K562 (cell line): ENCODE data around the gene XPR1. TPM values are rescaled to one million over a fixed set of nuclear protein-coding genes. Genes with fewer than 3 reads are reported as not detected.

Experiments
- ATAC-seq: fragments of 200-7000 bp; cut with Tn5 transposase; 3 replicates; pipeline ENCODE4 v1.9.1; 2020; ENCODE audit warnings: moderate library complexity
- BruUV-seq: library from RNA; stranded (reverse); fragments of 400-500 nt; replicated peaks from 2 replicates; lab custom pipeline; 2021; lab: Mats Ljungman, UMichigan
- CTCF ChIA-PET: fragments of 300-600 bp; formaldehyde crosslinking; extraction: SDS; loops from one replicate; lab custom pipeline; 2021; ENCODE audit warnings: low intra/inter-chr PET ratio; lab: Yijun Ruan, JAX
- POLR2A ChIA-PET: fragments of 300-600, 350-650 bp; sonication (Branson Sonifier 250); formaldehyde crosslinking; extraction: SDS; loops from one replicate; lab custom pipeline; 2021; ENCODE audit warnings: antibody characterized with exemption, inconsistent platforms; lab: Yijun Ruan, JAX
- DNase-seq, 4 experiments: peaks; one replicate each; pipeline versions ENCODE4 v3.0.0 to v3.0.0-alpha.2; 2011 to 2018; ENCODE audit warnings: low spot score in 3 of 4, mixed read lengths in 3 of 4; ENCODE audit errors: extremely low read depth in 1 of 4
- FAIRE-seq: peaks from 2 replicates; lab custom pipeline; 2011; peaks lifted over from hg19 to GRCh38; lab: Jason Lieb, UNC
- H2AFZ ChIP-seq: 2 replicates; pipeline ENCODE4 v1.6.0; 2011; ENCODE audit warnings: low read depth, low read length, control low read depth, inconsistent platforms
- H3K27ac ChIP-seq: fragments of 200-600 bp; 3 replicates; pipeline ENCODE4 v1.8.0; 2011; ENCODE audit warnings: low read depth, mild to moderate bottlenecking, control low read depth, inconsistent platforms, low read length, moderate library complexity, mixed read lengths; ENCODE audit errors: extremely low read depth
- H3K27me3 ChIP-seq, 2 experiments: fragments of 300-600 bp in 1 of 2; 2 replicates in 1 of 2; 3 replicates in 1 of 2; pipeline versions ENCODE4 v1.6.0 to v1.8.0; 2011; ENCODE audit warnings: inconsistent platforms in 2 of 2, low read length in 2 of 2, mild to moderate bottlenecking in 1 of 2, mixed read lengths in 1 of 2, moderate library complexity in 1 of 2; ENCODE audit not compliant: control insufficient read depth in 2 of 2, insufficient read depth in 2 of 2
- H3K36me3 ChIP-seq: fragments of 300-600 bp; 3 replicates; pipeline ENCODE4 v1.8.0; 2011; ENCODE audit warnings: mild to moderate bottlenecking, low read length, inconsistent platforms; ENCODE audit not compliant: control insufficient read depth, insufficient read depth
- H3K4me1 ChIP-seq, 2 experiments: fragments of 200-600 bp in 1 of 2; replicated peaks in 1 of 2; 2 replicates in 1 of 2; 3 replicates in 1 of 2; pipeline versions ENCODE4 v1.5.1 to v1.8.0; 2011; ENCODE audit warnings: inconsistent platforms in 2 of 2, low read length in 2 of 2, mild to moderate bottlenecking in 1 of 2, mixed read lengths in 1 of 2, moderate library complexity in 1 of 2; ENCODE audit not compliant: control insufficient read depth in 2 of 2, insufficient read depth in 2 of 2
- H3K4me2 ChIP-seq: 2 replicates; pipeline ENCODE4 v1.6.1; 2011; ENCODE audit warnings: low read length, control low read depth, inconsistent platforms, mixed read lengths; ENCODE audit not compliant: insufficient read depth
- H3K4me3 ChIP-seq: fragments of 200-600 bp; sonication (generic), shearing (Covaris generic); 2 replicates; pipeline ENCODE4 v1.5.1; 2016; ENCODE audit warnings: control low read depth, inconsistent platforms
- H3K79me2 ChIP-seq: fragments of 200-600 bp; 3 replicates; pipeline ENCODE4 v1.8.0; 2011; ENCODE audit warnings: low read length, inconsistent platforms; ENCODE audit not compliant: control insufficient read depth, insufficient read depth
- H3K9ac ChIP-seq, 2 experiments: 2 replicates each; pipeline versions ENCODE4 v1.6.0 to v1.6.1; 2011; ENCODE audit warnings: low read depth in 2 of 2, low read length in 2 of 2, control low read depth in 1 of 2, inconsistent platforms in 1 of 2, mild to moderate bottlenecking in 1 of 2, mixed read lengths in 1 of 2; ENCODE audit not compliant: insufficient read depth in 1 of 2
- H3K9me1 ChIP-seq: one replicate; pipeline ENCODE4 v1.6.0; 2011; ENCODE audit warnings: inconsistent platforms, mild to moderate bottlenecking, low read length, moderate library complexity; ENCODE audit not compliant: control insufficient read depth, insufficient read depth
- H3K9me3 ChIP-seq: replicated peaks from 2 replicates; pipeline ENCODE4 v1.5.1; 2011; ENCODE audit warnings: low read depth, low read length, inconsistent platforms; ENCODE audit not compliant: control insufficient read depth, insufficient read depth
- H4K20me1 ChIP-seq: replicated peaks from 2 replicates; pipeline ENCODE4 v1.6.1; 2011; ENCODE audit warnings: low read length, inconsistent platforms, mixed read lengths; ENCODE audit not compliant: control insufficient read depth, insufficient read depth
- EHMT2 ChIP-seq: fragments of 450-650 bp; IDR thresholded peaks from 2 replicates; pipeline ENCODE4 v1.6.1; 2018; ENCODE audit warnings: antibody characterized with exemption
- ETV1 ChIP-seq: fragments of 450-650 bp; conservative IDR thresholded peaks from 2 replicates; pipeline ENCODE4 v1.6.1; 2016; ENCODE audit warnings: missing genetic modification characterization, control low read depth, low read depth, missing compliant biosample characterization
- HNRNPUL1 ChIP-seq: fragments of 200-400 bp; formaldehyde crosslinking; IDR thresholded peaks from 2 replicates; pipeline ENCODE4 v1.6.1; 2017; ENCODE audit warnings: low read length
- NFXL1 ChIP-seq: fragments of 450-650 bp; formaldehyde crosslinking; IDR thresholded peaks from 2 replicates; pipeline ENCODE4 v1.4.0; 2021; ENCODE audit warnings: mild to moderate bottlenecking
- NR3C1 ChIP-seq: sonication (generic); formaldehyde crosslinking; IDR thresholded peaks from 2 replicates; pipeline ENCODE4 v1.8.1; 2022; ENCODE audit warnings: missing genetic modification reagents
- PHB ChIP-seq: fragments of 250-450 bp; sonication (Bioruptor Pico); IDR thresholded peaks from 2 replicates; pipeline ENCODE4 v1.5.0; 2021
- SMAD1 ChIP-seq: fragments of 150-350 bp; IDR thresholded peaks from 2 replicates; pipeline ENCODE4 v1.6.1; 2014; ENCODE audit warnings: low read length, low read depth; ENCODE audit not compliant: partially characterized antibody
- SMAD3 ChIP-seq: fragments of 450-650 bp; formaldehyde crosslinking; conservative IDR thresholded peaks from 2 replicates; pipeline ENCODE4 v1.4.0; 2020; ENCODE audit warnings: mild to moderate bottlenecking
- WGBS: fragments of 100-300 bp; shearing (Covaris generic); methylation state at CpG from one replicate; pipeline ENCODE4 v1.1.6; 2016; ENCODE audit warnings: low coverage, mixed read lengths; ENCODE audit not compliant: insufficient coverage; ENCODE audit errors: missing lambda C conversion rate; 5-methylcytosine and 5-hydroxymethylcytosine counted together
- in situ Hi-C: fragments of 300-500 bp; cut with MboI; formaldehyde crosslinking; loops from 4 replicates; pipeline ENCODE4 v1.15.0; 2018; ENCODE audit warnings: inconsistent platforms, mixed read lengths
- intact Hi-C: fragments of 100-400 bp; cut with micrococcal nuclease; formaldehyde crosslinking; loops from 2 replicates; pipeline ENCODE4 v1.14.2; 2022
- polyA plus RNA-seq, 8 experiments: library from polyadenylated mRNA; depleted of rRNA in 4 of 8; stranded (reverse) in 5 of 8; unstranded in 3 of 8; fragments of >200 nt; fragmentation: Nextera tagmentation in 2 of 8; fragmentation: Illumina TruSeq in 1 of 8; extraction: Ambion mirVana in 2 of 8; extraction: Trizol in 1 of 8; gene quantifications; 2 replicates each; pipeline versions ENCODE4 v1.2.1 to v1.2.3, GENCODE V29; 2011 to 2014; ENCODE audit warnings: inconsistent platforms in 1 of 8, missing spikeins in 1 of 8
- total RNA-seq, 7 experiments: library from RNA; depleted of rRNA in 6 of 7; stranded (reverse); fragments of >200 nt in 6 of 7; fragmentation: Illumina TruSeq in 2 of 7; extraction: Trizol in 2 of 7; gene quantifications; 2 replicates each; pipeline versions ENCODE4 v1.2.1 to v1.2.3, GENCODE V29; 2011 to 2021; ENCODE audit warnings: low replicate concordance in 1 of 7
- TF ChIP-seq, protein P1 (sequence below): fragments of 450-650 bp; IDR thresholded peaks from 2 replicates; pipeline ENCODE4 v1.6.1; 2016
- TF ChIP-seq, protein P2 (sequence below): sonication (generic); formaldehyde crosslinking; IDR thresholded peaks from 2 replicates; pipeline ENCODE4 v1.8.0; 2022; ENCODE audit warnings: missing genetic modification reagents, mild to moderate bottlenecking, borderline replicate concordance

The XPR1 gene
- total and polyA plus RNA-seq, 9 of the 15 experiments (the other 6 are each of a cell fraction or from before 2014, with no cell fraction given) = 3.0 to 66.2 (median 38.6) TPM

DNA sequence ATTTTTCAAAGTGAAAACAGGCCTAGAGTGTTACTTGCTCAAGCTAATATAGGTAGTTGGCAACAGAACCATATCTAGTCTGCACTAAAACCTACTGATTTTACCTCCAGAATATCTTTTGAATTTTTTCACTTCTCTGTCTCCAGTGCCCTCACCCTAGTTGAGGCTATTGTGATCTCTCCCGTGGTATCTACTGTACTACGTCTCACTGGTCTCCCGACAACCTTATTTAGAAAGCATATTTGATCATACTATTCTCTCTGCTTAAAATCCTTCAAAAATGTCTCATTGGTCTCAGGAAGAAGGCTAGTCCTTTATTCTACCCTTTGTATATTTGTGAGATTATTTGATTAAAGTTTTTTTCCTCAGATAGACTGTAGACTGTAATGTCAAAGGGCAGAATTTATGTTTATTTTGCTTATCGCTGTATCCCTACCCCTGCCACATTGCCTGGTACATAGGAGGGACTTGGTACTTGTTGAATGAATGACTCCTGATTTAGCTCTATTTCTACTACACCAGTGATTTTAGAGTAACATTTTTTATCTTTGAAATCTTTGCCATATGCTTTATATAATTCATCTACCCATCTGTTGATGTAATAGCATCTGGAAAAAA lies 145.4 kb downstream of the XPR1 start:
- ChIA-PET POLR2A (interaction anchor here (0.5 kb wide), 1 partner anchor 214 kb away, joined by 4 read pairs; no protein-coding TSS in a partner anchor), CTCF (no interaction called here)
- H3K79me2 ChIP-seq = peaks cover 23% of the 10 kb centered on the region
- 79% methylated on average over 4 of the region's 4 CpGs for WGBS
- H2AFZ ChIP-seq = no peak overlapping the region
- ATAC-seq = no peak
- no peaks in the 10 kb centered on the region for H4K20me1 ChIP-seq
- no peak overlapping the region for H3K9ac ChIP-seq
- H3K4me2 ChIP-seq = no peak overlapping the region
- FAIRE-seq = no peak
- no peaks in the 10 kb centered on the region for H3K4me1 ChIP-seq
- DNase-seq = no peak
- no peak overlapping the region for H3K4me3 ChIP-seq
- H3K27me3 ChIP-seq = no peaks in the 10 kb centered on the region
- no peak overlapping the region for H3K27ac ChIP-seq
- H3K9me1 ChIP-seq = no peaks in the 10 kb centered on the region
- TF ChIP-seq, protein P1, sequence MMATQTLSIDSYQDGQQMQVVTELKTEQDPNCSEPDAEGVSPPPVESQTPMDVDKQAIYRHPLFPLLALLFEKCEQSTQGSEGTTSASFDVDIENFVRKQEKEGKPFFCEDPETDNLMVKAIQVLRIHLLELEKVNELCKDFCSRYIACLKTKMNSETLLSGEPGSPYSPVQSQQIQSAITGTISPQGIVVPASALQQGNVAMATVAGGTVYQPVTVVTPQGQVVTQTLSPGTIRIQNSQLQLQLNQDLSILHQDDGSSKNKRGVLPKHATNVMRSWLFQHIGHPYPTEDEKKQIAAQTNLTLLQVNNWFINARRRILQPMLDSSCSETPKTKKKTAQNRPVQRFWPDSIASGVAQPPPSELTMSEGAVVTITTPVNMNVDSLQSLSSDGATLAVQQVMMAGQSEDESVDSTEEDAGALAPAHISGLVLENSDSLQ = no peak
- TF ChIP-seq, protein P2, sequence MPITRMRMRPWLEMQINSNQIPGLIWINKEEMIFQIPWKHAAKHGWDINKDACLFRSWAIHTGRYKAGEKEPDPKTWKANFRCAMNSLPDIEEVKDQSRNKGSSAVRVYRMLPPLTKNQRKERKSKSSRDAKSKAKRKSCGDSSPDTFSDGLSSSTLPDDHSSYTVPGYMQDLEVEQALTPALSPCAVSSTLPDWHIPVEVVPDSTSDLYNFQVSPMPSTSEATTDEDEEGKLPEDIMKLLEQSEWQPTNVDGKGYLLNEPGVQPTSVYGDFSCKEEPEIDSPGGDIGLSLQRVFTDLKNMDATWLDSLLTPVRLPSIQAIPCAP = no peak
- no peak for TF ChIP-seq ETV1 (tag)
- no peak for TF ChIP-seq SMAD3 (CRISPR knock-in tag)
- TF ChIP-seq PHB (CRISPR knock-in tag) = no peak
- TF ChIP-seq EHMT2 = no peak
- TF ChIP-seq NFXL1 (CRISPR knock-in tag) = no peak
- TF ChIP-seq NR3C1 (CRISPR knock-in tag) = no peak
- no peak for TF ChIP-seq HNRNPUL1
- TF ChIP-seq SMAD1 = no peak
- in situ Hi-C loops (no loop called here), intact Hi-C loops (no loop called here)
- H3K36me3 ChIP-seq = no peaks in the 10 kb centered on the region
- BruUV-seq = no TSS peak
- no peaks in the 10 kb centered on the region for H3K9me3 ChIP-seq
